Nephron (organoid): Measurements from ENCODE around the gene AQP2.

ENCODE experiments used
- H3K27ac Mint-ChIP-seq, 3 experiments: 2 replicates each; pipeline ENCODE4 v1.8.0; 2020; ENCODE audit warnings: mixed read lengths in 3 of 3, mild to moderate bottlenecking in 2 of 3, moderate library complexity in 1 of 3
- H3K27me3 Mint-ChIP-seq: 2 replicates; pipeline ENCODE4 v1.8.0; 2021; ENCODE audit warnings: low read depth, mild to moderate bottlenecking, moderate library complexity, mixed read lengths
- H3K36me3 Mint-ChIP-seq: 2 replicates; pipeline ENCODE4 v1.8.0; 2020; ENCODE audit warnings: low read depth, mixed read lengths
- H3K4me1 Mint-ChIP-seq: 2 replicates; pipeline ENCODE4 v1.8.0; 2020; ENCODE audit warnings: mixed read lengths
- H3K4me3 Mint-ChIP-seq, 3 experiments: 2 replicates each; pipeline ENCODE4 v1.8.0; 2020; ENCODE audit warnings: mild to moderate bottlenecking in 3 of 3, mixed read lengths in 3 of 3, moderate library complexity in 2 of 3
- H3K9me3 Mint-ChIP-seq: 2 replicates; pipeline ENCODE4 v1.8.0; 2020; ENCODE audit warnings: mixed read lengths
- TF ChIP-seq, protein P1 (sequence below), 3 experiments: fragments of 200-600 bp; sonication (generic); IDR thresholded peaks; one replicate each; pipeline ENCODE4 v1.5.0; 2021; ENCODE audit warnings: antibody characterized with exemption in 3 of 3; ENCODE audit not compliant: unreplicated experiment in 3 of 3

The AQP2 gene

DNA sequence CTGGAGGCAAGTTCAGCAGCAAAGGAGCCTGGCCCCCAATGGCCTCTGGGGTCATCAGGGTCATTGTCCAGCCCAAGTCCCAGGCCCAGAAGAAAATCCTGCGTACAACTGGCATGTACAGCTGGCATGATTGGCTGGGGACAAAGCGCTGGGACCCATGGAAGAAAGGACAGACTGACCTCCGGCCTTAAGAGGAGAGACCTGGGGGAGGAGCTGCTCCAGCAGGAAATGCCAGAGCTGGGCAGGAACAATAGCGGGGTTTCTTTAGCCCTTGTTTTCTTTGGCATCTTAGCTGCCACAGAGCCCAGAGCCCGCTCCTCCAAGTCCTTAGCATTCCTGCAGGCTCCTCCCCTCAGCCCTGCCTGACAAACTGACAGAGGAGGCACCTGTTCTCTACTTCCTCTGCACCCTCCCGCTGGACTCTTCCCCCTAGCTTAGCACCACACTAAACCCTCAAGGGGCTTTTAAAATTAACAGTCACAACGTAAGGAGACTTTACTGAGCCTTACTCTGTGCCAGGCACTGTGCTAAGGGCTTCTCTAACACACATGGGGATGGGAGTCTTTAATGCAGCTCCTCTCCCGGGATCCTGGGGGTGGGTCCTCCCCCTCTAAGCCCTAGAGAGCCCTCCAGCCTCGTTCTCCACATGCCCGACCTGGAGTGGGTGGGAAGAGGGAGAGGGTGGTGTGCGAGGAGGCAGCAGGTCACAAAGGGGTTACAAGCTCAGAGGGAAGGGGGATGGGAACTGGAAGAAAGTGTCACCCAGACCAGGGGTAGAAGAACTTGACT is 9.3 kb downstream of the AQP2 start:
- Mint-ChIP-seq H3K9me3 (peaks cover 3% of the 10 kb centered on the region), H3K4me1 (peaks cover 23% of the 10 kb centered on the region), H3K36me3 (no peaks in the 10 kb centered on the region)

DNA sequence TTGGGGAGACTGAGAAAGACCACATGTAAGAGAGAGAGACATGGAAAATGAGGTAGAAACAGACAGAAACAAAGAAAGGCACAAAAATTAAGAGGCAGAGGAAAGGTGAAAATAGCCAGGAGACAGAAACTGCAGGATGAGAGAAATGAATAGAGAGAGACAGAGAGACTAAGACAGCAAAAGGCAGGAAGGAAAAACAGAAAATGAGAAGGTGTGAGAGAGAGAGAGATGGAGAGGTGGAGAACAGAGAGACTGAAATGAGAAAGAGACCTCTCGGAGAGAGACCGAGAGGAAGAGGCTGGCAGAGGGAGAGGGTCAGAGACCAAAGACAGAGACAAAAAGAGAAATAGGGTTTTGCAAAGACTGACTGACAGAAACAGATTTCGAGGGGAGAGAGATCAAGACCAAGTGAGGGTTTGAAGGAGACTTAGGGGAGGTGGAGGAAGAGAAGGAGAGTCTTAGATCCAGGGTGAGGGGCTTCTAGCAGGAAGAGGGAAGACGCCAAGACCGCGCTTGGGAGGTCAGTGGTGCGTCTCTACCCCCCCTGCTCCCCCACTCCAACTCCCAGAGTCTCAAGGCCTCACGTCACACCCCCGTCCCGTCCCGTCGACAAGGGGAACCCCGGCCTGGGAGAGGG is 10.1 kb downstream of the AQP2 start:
- peak overlapping the region; percentile 76 to 77 (median 76) for H3K4me3 Mint-ChIP-seq
- H3K27me3 Mint-ChIP-seq, result peaks cover 87% of the 10 kb centered on the region
- TF ChIP-seq, protein P1, sequence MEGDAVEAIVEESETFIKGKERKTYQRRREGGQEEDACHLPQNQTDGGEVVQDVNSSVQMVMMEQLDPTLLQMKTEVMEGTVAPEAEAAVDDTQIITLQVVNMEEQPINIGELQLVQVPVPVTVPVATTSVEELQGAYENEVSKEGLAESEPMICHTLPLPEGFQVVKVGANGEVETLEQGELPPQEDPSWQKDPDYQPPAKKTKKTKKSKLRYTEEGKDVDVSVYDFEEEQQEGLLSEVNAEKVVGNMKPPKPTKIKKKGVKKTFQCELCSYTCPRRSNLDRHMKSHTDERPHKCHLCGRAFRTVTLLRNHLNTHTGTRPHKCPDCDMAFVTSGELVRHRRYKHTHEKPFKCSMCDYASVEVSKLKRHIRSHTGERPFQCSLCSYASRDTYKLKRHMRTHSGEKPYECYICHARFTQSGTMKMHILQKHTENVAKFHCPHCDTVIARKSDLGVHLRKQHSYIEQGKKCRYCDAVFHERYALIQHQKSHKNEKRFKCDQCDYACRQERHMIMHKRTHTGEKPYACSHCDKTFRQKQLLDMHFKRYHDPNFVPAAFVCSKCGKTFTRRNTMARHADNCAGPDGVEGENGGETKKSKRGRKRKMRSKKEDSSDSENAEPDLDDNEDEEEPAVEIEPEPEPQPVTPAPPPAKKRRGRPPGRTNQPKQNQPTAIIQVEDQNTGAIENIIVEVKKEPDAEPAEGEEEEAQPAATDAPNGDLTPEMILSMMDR (IDR thresholded peaks at IDR 0.05; ENCODE audit: unreplicated experiment in 3 of 3), result no peak
- no peaks in the 10 kb centered on the region for H3K36me3 Mint-ChIP-seq
- peaks cover 23% of the 10 kb centered on the region for H3K4me1 Mint-ChIP-seq
- peak overlapping the region; percentile 2 to 54 (median 10) for H3K27ac Mint-ChIP-seq
- H3K9me3 Mint-ChIP-seq, result peaks cover 3% of the 10 kb centered on the region

More for the DNA sequence above, 9.3 kb downstream of the AQP2 start:
- TF ChIP-seq, protein P1 (IDR thresholded peaks at IDR 0.05; ENCODE audit: unreplicated experiment in 3 of 3), result no peak
- Mint-ChIP-seq H3K4me3 (peak overlapping the region; percentile 76 to 77 (median 76)), H3K27me3 (peaks cover 82% of the 10 kb centered on the region), H3K27ac (peak overlapping the region in 2 of 3 experiments; percentile 2 to 54)

DNA sequence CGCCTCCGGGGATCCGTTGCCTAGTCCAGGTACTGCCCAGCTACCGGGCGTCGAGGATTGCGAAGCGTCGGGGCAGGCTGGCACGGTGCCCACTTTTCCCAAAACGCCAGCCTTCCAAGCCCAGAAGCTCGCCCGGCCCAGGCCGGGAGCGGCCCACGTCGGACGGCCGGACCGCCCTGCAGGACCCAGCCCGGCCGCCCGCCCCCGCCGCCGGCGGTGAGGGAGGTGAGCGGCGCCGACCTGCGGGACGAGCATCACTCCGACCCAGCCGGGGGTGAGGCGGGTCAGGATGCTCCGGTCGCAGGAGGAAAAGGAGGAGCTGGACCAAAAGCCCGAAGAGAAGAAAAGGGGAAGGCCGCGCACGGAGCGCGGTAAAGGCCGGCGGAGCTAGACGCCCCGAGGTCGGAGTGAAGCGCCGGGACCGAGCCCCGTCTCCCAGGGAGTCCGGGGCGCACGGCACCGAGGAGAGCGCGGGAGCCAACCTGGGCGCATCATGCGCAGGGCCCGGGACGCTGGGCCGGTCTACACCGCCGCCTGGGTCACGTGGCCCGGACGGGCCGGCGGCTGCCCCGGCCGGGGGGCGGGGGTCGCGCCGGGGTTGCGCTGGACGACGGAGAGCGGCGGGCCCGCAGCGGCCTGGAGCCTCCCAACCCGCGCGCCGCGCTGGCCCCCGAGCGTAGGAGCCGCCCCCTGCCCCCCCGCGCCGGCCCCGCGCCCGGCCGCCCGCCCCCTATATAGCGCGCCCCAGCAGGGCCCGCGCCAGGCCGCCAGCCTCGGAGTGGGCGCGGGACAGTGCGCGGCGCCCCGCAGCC is 10.8 kb downstream of the AQP2 start, which contains the start of gene AQP5:
AQP5 (plus strand) TSS at position 762 of the 812 bp plus-strand sequence. CDS start 146 bp downstream, outside the sequence.
- peak within 1 kb of the TSS; percentile 2 to 54 (median 10) for H3K27ac Mint-ChIP-seq
- H3K4me3 Mint-ChIP-seq, result peak within 1 kb of the TSS; percentile 76 to 79 (median 77)
- H3K36me3 Mint-ChIP-seq, result no peaks in the 10 kb centered on the region
- H3K9me3 Mint-ChIP-seq, result peaks cover 3% of the 10 kb centered on the region
- TF ChIP-seq, protein P1 (IDR thresholded peaks at IDR 0.05; ENCODE audit: unreplicated experiment in 3 of 3), result no peak
- peaks cover 89% of the 10 kb centered on the region for H3K27me3 Mint-ChIP-seq
- H3K4me1 Mint-ChIP-seq, result peaks cover 23% of the 10 kb centered on the region

DNA sequence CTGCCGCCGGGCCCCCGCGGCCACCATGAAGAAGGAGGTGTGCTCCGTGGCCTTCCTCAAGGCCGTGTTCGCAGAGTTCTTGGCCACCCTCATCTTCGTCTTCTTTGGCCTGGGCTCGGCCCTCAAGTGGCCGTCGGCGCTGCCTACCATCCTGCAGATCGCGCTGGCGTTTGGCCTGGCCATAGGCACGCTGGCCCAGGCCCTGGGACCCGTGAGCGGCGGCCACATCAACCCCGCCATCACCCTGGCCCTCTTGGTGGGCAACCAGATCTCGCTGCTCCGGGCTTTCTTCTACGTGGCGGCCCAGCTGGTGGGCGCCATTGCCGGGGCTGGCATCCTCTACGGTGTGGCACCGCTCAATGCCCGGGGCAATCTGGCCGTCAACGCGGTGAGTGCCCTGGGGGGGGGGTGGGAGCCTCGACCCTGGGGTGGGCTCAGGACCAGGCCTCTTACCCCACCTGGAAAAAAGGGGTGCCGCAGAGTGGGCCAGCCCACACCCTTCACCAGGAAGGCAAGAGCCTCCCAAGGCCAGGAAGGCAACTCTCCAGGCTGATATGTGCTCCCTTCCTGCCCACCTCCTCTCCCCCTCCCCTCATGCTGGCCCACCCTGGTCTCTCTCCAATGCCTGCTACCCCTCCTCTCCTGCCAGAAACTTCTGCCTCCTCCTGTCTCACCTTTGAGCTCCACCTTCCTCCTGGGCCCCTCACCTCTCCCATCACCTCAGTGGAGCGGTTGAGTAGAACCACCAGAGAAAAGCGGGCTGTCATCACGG is 11.6 kb downstream of the AQP2 start:
- peak overlapping the region in 1 of 3 experiments; percentile 28 for H3K27ac Mint-ChIP-seq
- H3K4me1 Mint-ChIP-seq, result peaks cover 23% of the 10 kb centered on the region
- TF ChIP-seq, protein P1 (IDR thresholded peaks at IDR 0.05; ENCODE audit: unreplicated experiment in 3 of 3), result no peak
- H3K36me3 Mint-ChIP-seq, result no peaks in the 10 kb centered on the region
- peaks cover 89% of the 10 kb centered on the region for H3K27me3 Mint-ChIP-seq
- H3K4me3 Mint-ChIP-seq, result peak overlapping the region; percentile 55 to 79 (median 67)
- H3K9me3 Mint-ChIP-seq, result peaks cover 3% of the 10 kb centered on the region
